WTC11 (cell line): ENCODE data around the gene B4GALNT2. TPM values are rescaled to one million over a fixed set of nuclear protein-coding genes. Genes with fewer than 3 reads are reported as not detected.

Source experiments
- ATAC-seq: fragments of 200-7000 bp; cut with Tn5 transposase; 2 replicates; pipeline ENCODE4 v1.10.0; 2021; ENCODE audit warnings: mild to moderate bottlenecking, moderate library complexity
- CTCF ChIA-PET: fragments of 300-600 bp; sonication (Branson Sonifier 250); formaldehyde crosslinking; loops from one replicate; lab custom pipeline; 2021; ENCODE audit warnings: antibody characterized with exemption; lab: Charles Lee
- POLR2A ChIA-PET: fragments of 350-600 bp; sonication (Branson Sonifier 250); formaldehyde crosslinking; loops from one replicate; lab custom pipeline; 2021; ENCODE audit warnings: antibody characterized with exemption; lab: Charles Lee
- DNase-seq: peaks from one replicate; pipeline ENCODE4 v3.0.0; 2021; ENCODE audit warnings: low spot score
- H3K27ac Mint-ChIP-seq: 2 replicates; pipeline ENCODE4 v1.8.0; 2021; ENCODE audit warnings: mixed read lengths
- H3K27me3 Mint-ChIP-seq: 2 replicates; pipeline ENCODE4 v1.8.0; 2021; ENCODE audit warnings: low read depth, mild to moderate bottlenecking, moderate library complexity, mixed read lengths
- H3K36me3 Mint-ChIP-seq: 2 replicates; pipeline ENCODE4 v1.8.0; 2021; ENCODE audit warnings: mixed read lengths
- H3K4me1 Mint-ChIP-seq: 2 replicates; pipeline ENCODE4 v1.8.0; 2022; ENCODE audit warnings: mixed read lengths
- H3K4me3 Mint-ChIP-seq: 2 replicates; pipeline ENCODE4 v1.8.0; 2021; ENCODE audit warnings: mild to moderate bottlenecking, moderate library complexity, mixed read lengths
- H3K9me3 Mint-ChIP-seq: 2 replicates; pipeline ENCODE4 v1.8.0; 2021; ENCODE audit warnings: mixed read lengths
- ATF1 ChIP-seq: sonication (generic); formaldehyde crosslinking; IDR thresholded peaks from 2 replicates; pipeline ENCODE4 v1.8.1; 2023; ENCODE audit warnings: mild to moderate bottlenecking, moderate library complexity, missing genetic modification reagents
- ELF4 ChIP-seq: sonication (generic); formaldehyde crosslinking; IDR thresholded peaks from 2 replicates; pipeline ENCODE4 v1.8.1; 2022; ENCODE audit warnings: low read depth, mild to moderate bottlenecking, moderate library complexity, missing genetic modification reagents
- ETV6 ChIP-seq: sonication (generic); formaldehyde crosslinking; IDR thresholded peaks from 2 replicates; pipeline ENCODE4 v1.8.1; 2022; ENCODE audit warnings: mild to moderate bottlenecking, missing genetic modification reagents
- FOXJ3 ChIP-seq: sonication (generic); formaldehyde crosslinking; IDR thresholded peaks from 2 replicates; pipeline ENCODE4 v1.9.0; 2021; ENCODE audit warnings: missing genetic modification reagents, mild to moderate bottlenecking, borderline replicate concordance
- FOXK1 ChIP-seq: sonication (generic); formaldehyde crosslinking; IDR thresholded peaks from 2 replicates; pipeline ENCODE4 v1.8.0; 2022; ENCODE audit warnings: mild to moderate bottlenecking, moderate library complexity, missing genetic modification reagents
- GRHL2 ChIP-seq: fragments of 250-450 bp; sonication (Bioruptor Pico); IDR thresholded peaks from 2 replicates; pipeline ENCODE4 v1.8.0; 2022; ENCODE audit warnings: mild to moderate bottlenecking, moderate library complexity; ENCODE audit not compliant: insufficient replicate concordance, severe bottlenecking
- GTF2I ChIP-seq: fragments of 250-450 bp; sonication (Bioruptor Pico); conservative IDR thresholded peaks from 2 replicates; pipeline ENCODE4 v1.4.0; 2021; ENCODE audit warnings: mild to moderate bottlenecking
- IRF2 ChIP-seq: sonication (generic); formaldehyde crosslinking; IDR thresholded peaks from 2 replicates; pipeline ENCODE4 v1.8.0; 2022; ENCODE audit warnings: low read depth, missing genetic modification reagents, borderline replicate concordance
- JUN ChIP-seq: sonication (generic); formaldehyde crosslinking; IDR thresholded peaks from 2 replicates; pipeline ENCODE4 v1.8.0; 2023; ENCODE audit warnings: mild to moderate bottlenecking, missing genetic modification reagents
- MXD4 ChIP-seq: fragments of 250-450 bp; sonication (Bioruptor Pico); IDR thresholded peaks from 2 replicates; pipeline ENCODE4 v1.8.0; 2021; ENCODE audit warnings: mild to moderate bottlenecking, moderate library complexity, borderline replicate concordance
- MYBL2 ChIP-seq: sonication (generic); formaldehyde crosslinking; IDR thresholded peaks from 2 replicates; pipeline ENCODE4 v1.8.1; 2023; ENCODE audit warnings: mild to moderate bottlenecking, moderate library complexity, missing genetic modification reagents
- NFE2L1 ChIP-seq: sonication (generic); formaldehyde crosslinking; IDR thresholded peaks from 2 replicates; pipeline ENCODE4 v1.8.1; 2023; ENCODE audit warnings: missing genetic modification reagents
- NR3C1 ChIP-seq: sonication (generic); formaldehyde crosslinking; conservative IDR thresholded peaks from 2 replicates; pipeline ENCODE4 v1.8.1; 2023; ENCODE audit warnings: low read depth, mild to moderate bottlenecking, missing genetic modification reagents
- SMAD3 ChIP-seq: sonication (generic); formaldehyde crosslinking; IDR thresholded peaks from 2 replicates; pipeline ENCODE4 v1.8.0; 2022; ENCODE audit warnings: missing genetic modification reagents, mild to moderate bottlenecking, borderline replicate concordance
- SMAD4 ChIP-seq: sonication (generic); formaldehyde crosslinking; IDR thresholded peaks from 2 replicates; pipeline ENCODE4 v1.8.0; 2022; ENCODE audit warnings: mild to moderate bottlenecking, missing genetic modification reagents
- ZNF396 ChIP-seq: fragments of 250-450 bp; sonication (Bioruptor Pico); IDR thresholded peaks from 2 replicates; pipeline ENCODE4 v1.8.0; 2021; ENCODE audit warnings: mild to moderate bottlenecking, moderate library complexity, borderline replicate concordance
- total RNA-seq: library from RNA; stranded (reverse); gene quantifications from 3 replicates; pipeline ENCODE4 v1.2.3, GENCODE V29; 2021
- TF ChIP-seq, protein P1 (sequence below): fragments of 250-450 bp; sonication (Bioruptor Pico); IDR thresholded peaks from 2 replicates; pipeline ENCODE4 v1.9.0; 2021; ENCODE audit warnings: moderate library complexity, mild to moderate bottlenecking, inconsistent platforms, borderline replicate concordance
- TF ChIP-seq, protein P2 (sequence below): sonication (generic); formaldehyde crosslinking; IDR thresholded peaks from 2 replicates; pipeline ENCODE4 v1.8.1; 2023; ENCODE audit warnings: mild to moderate bottlenecking, missing genetic modification reagents, borderline replicate concordance
- TF ChIP-seq, protein P3 (sequence below): fragments of 250-450 bp; sonication (Bioruptor Pico); IDR thresholded peaks from 2 replicates; pipeline ENCODE4 v1.9.0; 2021; ENCODE audit warnings: mild to moderate bottlenecking
- TF ChIP-seq, protein P4 (sequence below): sonication (generic); formaldehyde crosslinking; IDR thresholded peaks from 2 replicates; pipeline ENCODE4 v1.8.1; 2023; ENCODE audit warnings: mild to moderate bottlenecking, moderate library complexity, missing genetic modification reagents
- TF ChIP-seq, protein P5 (sequence below): sonication (generic); formaldehyde crosslinking; conservative IDR thresholded peaks from 2 replicates; pipeline ENCODE4 v1.8.1; 2023; ENCODE audit warnings: mild to moderate bottlenecking, low read depth, missing genetic modification reagents, moderate library complexity
- TF ChIP-seq, protein P6 (sequence below): sonication (generic); formaldehyde crosslinking; IDR thresholded peaks from 2 replicates; pipeline ENCODE4 v1.8.1; 2023; ENCODE audit warnings: mild to moderate bottlenecking, missing genetic modification reagents

The B4GALNT2 gene
- total RNA-seq, 1 experiment from 2014 or later = 0.04 TPM

DNA sequence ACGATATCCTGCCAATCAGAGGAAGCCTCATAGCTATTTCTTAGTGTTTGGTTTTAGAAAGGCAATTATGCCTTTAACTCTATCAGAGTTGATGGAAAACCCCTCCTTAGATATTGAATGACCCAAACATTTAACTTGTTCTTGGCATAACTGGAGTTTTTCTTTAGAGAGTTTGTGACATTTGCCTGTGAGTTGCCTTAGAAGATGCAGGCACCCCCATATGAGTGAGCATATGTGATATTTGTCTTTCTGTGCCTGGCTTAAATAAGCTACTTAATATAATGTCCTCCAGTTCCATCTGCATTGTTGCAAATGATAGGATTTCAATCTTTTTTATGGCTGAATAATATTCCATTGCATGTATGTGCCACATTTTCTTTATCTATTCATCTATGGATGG is 19.6 kb upstream of the B4GALNT2 start:
- DNase-seq = no peak
- no peak for ATAC-seq
- H3K27ac Mint-ChIP-seq = no peak overlapping the region
- peaks cover 12% of the 10 kb centered on the region; the same call in 1 of the 2 replicates for H3K27me3 Mint-ChIP-seq
- POLR2A ChIA-PET = no interaction called here
- H3K4me1 Mint-ChIP-seq = peaks cover 16% of the 10 kb centered on the region
- TF ChIP-seq, protein P1, sequence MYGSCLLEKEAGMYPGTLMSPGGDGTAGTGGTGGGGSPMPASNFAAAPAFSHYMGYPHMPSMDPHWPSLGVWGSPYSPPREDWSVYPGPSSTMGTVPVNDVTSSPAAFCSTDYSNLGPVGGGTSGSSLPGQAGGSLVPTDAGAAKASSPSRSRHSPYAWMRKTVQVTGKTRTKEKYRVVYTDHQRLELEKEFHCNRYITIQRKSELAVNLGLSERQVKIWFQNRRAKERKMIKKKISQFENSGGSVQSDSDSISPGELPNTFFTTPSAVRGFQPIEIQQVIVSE = no peak
- TF ChIP-seq SMAD3 = no peak
- TF ChIP-seq MXD4 = no peak
- TF ChIP-seq ZNF396 (CRISPR knock-in tag) = no peak
- TF ChIP-seq ETV6 (CRISPR knock-in tag) = no peak
- TF ChIP-seq, all 79 proteins: peak for 0
- CTCF ChIA-PET = interaction anchor here (0.8 kb wide), 1 partner anchor 77 kb away, joined by 3 read pairs; no protein-coding TSS in a partner anchor
- peaks cover 24% of the 10 kb centered on the region for H3K9me3 Mint-ChIP-seq
- no peak overlapping the region for H3K4me3 Mint-ChIP-seq
- peaks cover 6% of the 10 kb centered on the region for H3K36me3 Mint-ChIP-seq

DNA sequence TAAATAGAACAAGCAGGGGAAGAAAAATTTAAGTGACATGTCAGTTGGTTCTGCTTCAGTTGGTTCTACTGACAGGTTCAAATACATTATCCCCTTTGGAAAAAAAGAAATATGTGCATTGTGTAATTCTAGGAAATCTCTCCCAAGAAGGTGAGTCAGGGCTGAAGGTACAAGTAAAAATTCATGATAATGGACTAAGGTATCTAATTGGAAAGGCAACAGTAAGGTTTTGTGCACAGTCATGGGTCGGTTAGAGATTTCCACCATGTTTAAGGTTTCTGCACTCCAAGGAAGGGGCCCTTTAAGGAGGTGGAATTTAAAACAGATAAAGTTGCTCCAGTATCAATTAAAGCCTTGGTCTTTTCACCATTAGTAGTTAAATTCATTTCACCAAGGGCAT is 17.9 kb upstream of the B4GALNT2 start:
- ATAC-seq (no peak), DNase-seq (no peak)
- POLR2A ChIA-PET = no interaction called here
- CTCF ChIA-PET = no interaction called here
- H3K27ac Mint-ChIP-seq = no peak overlapping the region
- peaks cover 6% of the 10 kb centered on the region for H3K36me3 Mint-ChIP-seq
- H3K4me1 Mint-ChIP-seq = no peaks in the 10 kb centered on the region
- H3K9me3 Mint-ChIP-seq = peaks cover 25% of the 10 kb centered on the region
- TF ChIP-seq, protein P2, sequence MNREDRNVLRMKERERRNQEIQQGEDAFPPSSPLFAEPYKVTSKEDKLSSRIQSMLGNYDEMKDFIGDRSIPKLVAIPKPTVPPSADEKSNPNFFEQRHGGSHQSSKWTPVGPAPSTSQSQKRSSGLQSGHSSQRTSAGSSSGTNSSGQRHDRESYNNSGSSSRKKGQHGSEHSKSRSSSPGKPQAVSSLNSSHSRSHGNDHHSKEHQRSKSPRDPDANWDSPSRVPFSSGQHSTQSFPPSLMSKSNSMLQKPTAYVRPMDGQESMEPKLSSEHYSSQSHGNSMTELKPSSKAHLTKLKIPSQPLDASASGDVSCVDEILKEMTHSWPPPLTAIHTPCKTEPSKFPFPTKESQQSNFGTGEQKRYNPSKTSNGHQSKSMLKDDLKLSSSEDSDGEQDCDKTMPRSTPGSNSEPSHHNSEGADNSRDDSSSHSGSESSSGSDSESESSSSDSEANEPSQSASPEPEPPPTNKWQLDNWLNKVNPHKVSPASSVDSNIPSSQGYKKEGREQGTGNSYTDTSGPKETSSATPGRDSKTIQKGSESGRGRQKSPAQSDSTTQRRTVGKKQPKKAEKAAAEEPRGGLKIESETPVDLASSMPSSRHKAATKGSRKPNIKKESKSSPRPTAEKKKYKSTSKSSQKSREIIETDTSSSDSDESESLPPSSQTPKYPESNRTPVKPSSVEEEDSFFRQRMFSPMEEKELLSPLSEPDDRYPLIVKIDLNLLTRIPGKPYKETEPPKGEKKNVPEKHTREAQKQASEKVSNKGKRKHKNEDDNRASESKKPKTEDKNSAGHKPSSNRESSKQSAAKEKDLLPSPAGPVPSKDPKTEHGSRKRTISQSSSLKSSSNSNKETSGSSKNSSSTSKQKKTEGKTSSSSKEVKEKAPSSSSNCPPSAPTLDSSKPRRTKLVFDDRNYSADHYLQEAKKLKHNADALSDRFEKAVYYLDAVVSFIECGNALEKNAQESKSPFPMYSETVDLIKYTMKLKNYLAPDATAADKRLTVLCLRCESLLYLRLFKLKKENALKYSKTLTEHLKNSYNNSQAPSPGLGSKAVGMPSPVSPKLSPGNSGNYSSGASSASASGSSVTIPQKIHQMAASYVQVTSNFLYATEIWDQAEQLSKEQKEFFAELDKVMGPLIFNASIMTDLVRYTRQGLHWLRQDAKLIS = no peak
- TF ChIP-seq, protein P1 = no peak
- TF ChIP-seq, protein P3, sequence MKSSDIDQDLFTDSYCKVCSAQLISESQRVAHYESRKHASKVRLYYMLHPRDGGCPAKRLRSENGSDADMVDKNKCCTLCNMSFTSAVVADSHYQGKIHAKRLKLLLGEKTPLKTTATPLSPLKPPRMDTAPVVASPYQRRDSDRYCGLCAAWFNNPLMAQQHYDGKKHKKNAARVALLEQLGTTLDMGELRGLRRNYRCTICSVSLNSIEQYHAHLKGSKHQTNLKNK = no peak
- TF ChIP-seq IRF2 (CRISPR knock-in tag) (no peak), GRHL2 (no peak), ETV6 (CRISPR knock-in tag) (no peak), MYBL2 (CRISPR knock-in tag) (no peak), FOXK1 (CRISPR knock-in tag) (no peak), SMAD4 (no peak), GTF2I (CRISPR knock-in tag) (no peak), ELF4 (CRISPR knock-in tag) (no peak), NR3C1 (CRISPR knock-in tag) (no peak), JUN (no peak), ATF1 (CRISPR knock-in tag) (no peak), NFE2L1 (CRISPR knock-in tag) (no peak), FOXJ3 (no peak)
- TF ChIP-seq, protein P4, sequence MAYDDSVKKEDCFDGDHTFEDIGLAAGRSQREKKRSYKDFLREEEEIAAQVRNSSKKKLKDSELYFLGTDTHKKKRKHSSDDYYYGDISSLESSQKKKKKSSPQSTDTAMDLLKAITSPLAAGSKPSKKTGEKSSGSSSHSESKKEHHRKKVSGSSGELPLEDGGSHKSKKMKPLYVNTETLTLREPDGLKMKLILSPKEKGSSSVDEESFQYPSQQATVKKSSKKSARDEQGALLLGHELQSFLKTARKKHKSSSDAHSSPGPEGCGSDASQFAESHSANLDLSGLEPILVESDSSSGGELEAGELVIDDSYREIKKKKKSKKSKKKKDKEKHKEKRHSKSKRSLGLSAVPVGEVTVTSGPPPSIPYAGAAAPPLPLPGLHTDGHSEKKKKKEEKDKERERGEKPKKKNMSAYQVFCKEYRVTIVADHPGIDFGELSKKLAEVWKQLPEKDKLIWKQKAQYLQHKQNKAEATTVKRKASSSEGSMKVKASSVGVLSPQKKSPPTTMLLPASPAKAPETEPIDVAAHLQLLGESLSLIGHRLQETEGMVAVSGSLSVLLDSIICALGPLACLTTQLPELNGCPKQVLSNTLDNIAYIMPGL (CRISPR knock-in tag) = no peak
- TF ChIP-seq, protein P5, sequence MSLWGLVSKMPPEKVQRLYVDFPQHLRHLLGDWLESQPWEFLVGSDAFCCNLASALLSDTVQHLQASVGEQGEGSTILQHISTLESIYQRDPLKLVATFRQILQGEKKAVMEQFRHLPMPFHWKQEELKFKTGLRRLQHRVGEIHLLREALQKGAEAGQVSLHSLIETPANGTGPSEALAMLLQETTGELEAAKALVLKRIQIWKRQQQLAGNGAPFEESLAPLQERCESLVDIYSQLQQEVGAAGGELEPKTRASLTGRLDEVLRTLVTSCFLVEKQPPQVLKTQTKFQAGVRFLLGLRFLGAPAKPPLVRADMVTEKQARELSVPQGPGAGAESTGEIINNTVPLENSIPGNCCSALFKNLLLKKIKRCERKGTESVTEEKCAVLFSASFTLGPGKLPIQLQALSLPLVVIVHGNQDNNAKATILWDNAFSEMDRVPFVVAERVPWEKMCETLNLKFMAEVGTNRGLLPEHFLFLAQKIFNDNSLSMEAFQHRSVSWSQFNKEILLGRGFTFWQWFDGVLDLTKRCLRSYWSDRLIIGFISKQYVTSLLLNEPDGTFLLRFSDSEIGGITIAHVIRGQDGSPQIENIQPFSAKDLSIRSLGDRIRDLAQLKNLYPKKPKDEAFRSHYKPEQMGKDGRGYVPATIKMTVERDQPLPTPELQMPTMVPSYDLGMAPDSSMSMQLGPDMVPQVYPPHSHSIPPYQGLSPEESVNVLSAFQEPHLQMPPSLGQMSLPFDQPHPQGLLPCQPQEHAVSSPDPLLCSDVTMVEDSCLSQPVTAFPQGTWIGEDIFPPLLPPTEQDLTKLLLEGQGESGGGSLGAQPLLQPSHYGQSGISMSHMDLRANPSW (CRISPR knock-in tag) = no peak
- TF ChIP-seq, protein P6, sequence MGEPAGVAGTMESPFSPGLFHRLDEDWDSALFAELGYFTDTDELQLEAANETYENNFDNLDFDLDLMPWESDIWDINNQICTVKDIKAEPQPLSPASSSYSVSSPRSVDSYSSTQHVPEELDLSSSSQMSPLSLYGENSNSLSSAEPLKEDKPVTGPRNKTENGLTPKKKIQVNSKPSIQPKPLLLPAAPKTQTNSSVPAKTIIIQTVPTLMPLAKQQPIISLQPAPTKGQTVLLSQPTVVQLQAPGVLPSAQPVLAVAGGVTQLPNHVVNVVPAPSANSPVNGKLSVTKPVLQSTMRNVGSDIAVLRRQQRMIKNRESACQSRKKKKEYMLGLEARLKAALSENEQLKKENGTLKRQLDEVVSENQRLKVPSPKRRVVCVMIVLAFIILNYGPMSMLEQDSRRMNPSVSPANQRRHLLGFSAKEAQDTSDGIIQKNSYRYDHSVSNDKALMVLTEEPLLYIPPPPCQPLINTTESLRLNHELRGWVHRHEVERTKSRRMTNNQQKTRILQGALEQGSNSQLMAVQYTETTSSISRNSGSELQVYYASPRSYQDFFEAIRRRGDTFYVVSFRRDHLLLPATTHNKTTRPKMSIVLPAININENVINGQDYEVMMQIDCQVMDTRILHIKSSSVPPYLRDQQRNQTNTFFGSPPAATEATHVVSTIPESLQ (CRISPR knock-in tag) = no peak
- H3K27me3 Mint-ChIP-seq = peaks cover 12% of the 10 kb centered on the region
- no peak overlapping the region for H3K4me3 Mint-ChIP-seq
